NCI-H69 (cell line): ENCODE results near the gene NOM1.
A peak's percentile ranks its signal among the peaks of the same experiment; 100 is the strongest.

Experiments used
- DNase-seq: peaks from one replicate; lab custom pipeline; 2025; lab: John Stamatoyannopoulos, UW

The NOM1 gene

DNA sequence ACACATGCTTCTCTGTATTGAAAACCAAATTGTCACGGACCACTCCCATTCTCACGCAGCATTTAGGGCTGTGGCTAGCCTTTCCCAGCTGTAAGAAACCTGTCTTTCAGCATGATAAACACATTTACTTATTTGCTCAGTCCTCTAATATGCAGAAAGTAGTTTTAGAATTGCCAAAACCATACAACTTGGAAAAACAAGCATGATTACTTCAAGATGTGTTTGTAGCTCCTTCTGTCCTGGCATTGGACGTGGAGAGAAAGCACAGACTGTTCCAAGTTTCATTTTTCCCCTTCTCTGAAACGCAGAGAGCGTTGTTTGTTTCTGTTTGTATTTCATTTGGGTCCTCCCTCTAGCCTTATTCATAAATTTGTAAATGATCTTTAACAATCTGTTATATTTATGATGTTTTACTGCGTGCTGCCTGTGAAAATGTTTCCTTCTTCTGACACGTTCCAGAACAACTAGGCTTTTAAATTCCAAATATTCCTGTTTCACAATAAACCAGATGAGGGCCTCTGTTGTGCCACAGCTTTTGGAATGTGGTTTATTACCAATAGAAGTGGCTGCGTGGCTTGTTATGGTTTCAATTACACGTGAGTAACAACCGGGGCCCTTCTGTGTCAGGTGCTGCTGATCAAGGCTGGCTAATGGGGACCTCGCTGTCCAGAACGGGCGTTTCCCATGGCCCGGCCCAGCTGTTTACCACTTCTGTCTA, 34.8 kb downstream of the NOM1 start:
- no peak for DNase-seq

DNA sequence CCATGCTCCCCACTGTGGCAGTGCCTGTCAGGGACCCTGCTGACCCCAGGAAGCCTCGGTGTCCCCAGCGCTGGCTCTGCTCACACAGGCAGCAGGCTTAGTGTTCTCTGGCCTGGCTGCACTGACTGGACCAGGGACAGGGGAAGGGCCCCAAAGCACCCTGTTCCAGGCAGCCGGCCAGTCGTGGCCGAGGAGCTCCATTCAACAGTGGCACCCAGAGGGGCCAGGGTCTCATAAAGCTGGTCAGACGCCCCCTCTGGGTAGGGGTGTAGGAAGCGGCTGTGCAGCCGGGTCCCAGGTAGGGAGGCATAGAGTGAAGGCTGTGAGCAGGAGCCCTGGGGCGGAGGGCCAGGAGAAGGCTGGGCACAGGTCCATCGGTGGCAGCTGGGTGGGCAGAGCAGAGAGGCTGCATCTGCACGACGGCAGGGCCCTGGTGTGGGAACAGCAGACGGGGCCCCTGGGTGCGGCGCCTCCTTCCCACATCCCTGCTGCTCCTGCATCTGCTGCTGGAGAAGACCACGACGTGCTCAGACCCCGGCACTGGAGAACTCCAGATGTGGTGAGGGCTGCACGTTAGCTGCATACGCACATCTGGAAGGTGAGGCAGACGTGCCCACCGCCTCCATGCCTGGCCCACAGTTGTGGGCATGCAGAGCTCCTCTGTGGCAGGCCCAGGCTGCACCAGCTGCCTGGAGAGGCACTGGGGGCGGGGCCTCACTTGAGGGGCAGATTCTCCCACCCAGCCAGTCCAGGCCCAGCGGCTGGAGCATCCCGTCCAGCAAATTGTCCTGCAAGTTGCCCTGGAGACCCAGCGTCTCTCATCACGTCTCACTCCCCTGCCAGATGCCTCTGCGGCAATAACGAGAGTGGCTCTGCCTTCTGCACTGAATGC, 35.8 kb downstream of the NOM1 start:
- no peak for DNase-seq

DNA sequence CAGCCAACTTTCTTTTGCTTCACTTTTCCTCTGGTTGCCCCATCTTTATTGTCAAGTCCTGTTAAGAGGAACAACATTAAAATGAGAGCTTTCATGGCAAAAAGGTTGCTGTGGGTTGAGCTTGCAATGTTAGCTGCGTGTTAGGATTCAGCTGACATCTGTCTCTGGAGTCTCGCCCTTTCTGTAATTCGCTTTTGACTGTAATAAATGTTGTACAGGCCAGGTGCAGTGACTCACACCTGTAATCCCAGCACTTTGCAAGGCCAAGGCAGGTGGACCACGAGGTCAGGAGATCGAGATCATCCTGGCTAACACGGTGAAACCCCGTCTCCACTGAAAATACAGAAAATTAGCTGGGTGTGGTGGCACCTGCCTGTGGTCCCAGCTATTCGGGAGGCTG, 36.9 kb downstream of the NOM1 start:
- DNase-seq = no peak

DNA sequence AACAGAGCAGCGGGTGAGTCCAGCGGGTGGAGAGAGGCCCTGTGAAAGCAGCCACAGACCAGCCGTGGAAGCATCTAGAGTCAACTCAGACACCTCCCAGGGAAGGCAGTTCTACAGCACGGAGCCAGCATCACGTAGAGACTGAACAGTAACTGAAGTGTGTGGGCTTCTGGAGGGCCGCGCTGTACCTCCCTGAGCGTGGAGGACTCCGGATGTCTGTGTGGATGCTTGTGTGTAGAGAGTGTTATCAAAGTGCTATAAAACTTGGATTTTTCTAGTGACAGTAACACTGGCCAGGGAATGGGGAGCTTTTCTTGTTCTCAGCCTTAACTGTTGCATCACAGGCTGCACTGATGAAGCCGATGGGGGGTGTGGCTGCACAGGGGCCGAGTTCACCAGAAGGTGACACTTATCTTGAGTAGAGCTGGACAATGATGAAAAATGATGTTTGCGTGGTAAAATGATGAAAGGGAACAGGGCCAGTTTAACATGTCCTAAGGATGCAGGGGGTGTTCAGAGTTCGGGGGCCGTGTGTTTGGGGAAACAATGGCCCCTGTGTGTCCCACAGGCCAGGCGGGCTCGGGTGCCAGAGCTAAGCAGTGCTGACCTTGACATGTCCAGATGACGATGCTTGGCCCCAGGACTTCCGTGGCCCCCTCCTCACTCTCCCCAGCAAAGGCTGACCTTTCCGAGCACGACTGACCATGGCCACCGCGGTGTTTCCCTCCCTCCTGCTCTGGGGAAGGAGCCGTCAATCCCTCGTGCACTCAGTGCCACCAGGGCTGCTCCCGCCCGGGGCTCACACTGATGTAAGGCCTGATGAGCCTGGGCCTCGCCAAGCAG, 39.1 kb downstream of the NOM1 start:
- DNase-seq = no peak

DNA sequence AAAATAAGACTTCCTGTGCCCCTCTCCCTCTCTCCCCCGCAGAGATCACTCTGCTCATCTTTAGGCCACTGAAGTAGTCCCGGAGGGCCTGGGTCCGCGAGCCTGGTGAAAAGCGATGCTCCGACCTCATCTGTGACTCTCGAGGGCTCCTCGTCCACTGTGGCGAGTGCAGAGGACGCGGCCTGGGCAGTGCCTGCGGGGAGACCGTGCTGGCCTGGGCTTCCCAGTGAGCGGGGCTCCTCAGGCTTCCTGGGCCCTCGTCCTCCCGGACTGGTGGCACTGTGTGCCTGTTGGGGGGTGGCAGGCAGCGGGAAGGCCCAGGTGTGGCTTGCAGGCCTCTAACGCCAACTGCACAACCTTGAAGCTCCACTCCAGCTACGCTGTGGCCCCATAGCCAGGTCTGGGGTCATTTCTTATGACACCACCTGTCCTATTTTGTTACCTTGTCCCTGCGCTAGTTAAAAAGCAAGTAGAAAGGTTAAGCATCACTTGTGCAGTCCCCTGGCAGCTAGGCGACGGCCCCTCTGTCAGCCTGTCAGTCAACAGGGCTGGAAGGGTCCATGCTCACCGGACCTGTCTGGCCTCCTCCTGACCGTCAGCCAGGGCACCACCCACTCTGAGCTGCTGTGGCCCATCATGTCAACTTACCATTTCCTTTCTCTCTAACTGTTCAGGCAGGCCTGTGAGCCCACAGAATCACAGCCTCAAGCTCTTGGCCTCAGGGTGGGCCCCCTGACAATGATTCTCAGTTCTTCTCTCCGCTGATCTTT, 40.4 kb downstream of the NOM1 start:
- no peak for DNase-seq

DNA sequence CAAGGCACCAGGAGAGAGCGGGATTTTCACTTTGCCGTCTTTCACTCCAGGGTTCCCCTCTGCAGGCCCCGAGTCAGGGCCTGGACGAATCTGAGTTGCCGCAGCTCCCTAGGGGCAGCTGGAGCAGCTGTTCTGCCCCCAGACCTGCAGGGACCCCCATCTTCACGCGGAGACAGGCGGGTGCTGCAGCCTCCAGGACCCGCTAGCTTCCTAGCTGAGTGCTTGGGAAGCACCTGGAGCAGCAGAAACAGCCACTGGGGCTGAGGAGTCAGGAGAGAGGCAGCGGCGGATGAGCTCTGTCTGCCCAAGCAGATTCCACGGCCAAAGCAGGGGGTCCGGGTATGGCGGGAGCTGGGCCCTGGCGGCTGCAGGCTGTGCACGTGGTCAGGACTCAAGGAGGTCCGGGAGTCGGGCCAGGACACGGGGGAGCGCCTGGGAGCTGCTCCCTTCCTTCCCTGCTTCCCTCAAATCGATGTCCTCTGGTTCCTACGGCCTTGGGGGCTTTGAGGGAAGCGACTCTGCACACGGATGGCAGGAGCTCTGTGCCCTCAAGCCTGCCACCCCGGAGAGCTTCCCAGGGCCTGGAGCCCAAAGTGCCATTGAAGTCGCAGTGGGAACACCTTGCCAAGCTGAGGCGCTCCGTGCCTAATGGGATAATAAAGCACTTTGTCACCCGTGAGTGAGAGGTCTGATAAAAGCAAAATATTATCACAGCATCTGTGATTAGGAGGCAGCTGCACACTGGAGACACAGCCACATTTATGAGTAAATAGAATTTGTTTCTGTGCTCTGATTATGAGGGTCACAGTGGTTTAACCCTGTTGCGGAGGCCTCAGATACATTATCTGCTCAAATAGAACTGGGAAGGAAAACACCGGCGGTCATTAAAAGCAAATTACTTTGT, 43.8 kb downstream of the NOM1 start:
- DNase-seq = no peak

DNA sequence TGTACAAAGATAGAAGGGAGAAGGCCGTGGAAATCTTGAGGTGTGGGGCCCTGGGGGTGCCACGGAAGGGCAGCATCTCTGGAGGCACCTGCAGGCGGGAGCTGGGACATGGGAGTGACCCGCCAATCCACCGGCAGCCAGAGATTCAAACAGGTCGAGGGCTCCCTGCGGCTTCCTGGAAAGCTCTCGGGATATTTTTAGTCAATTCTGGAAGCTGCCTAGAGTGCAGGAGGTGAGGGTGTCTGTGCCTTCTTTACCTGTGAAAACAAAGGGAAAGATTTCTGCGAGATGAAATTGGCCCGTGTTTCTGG, 44.4 kb downstream of the NOM1 start:
- DNase-seq = no peak

DNA sequence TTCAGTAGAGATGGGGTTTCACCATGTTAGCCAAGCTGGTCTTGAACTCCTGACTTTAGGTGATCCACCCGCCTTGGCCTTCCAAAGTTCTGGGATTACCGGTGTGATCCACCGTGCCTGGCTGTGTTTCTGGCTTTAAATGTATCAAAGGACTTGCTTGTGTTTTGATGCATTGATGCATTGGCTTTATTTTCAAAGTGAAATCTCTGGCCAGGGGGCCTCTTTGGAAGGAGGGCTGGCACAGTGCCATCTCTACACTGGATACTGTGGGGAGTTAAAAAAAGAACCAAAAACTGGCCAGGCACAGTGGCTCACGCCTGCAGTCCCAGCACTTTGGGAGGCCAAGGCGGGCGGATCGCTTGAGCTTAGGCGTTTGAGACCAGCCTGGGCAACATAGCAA, 44.9 kb downstream of the NOM1 start:
- no peak for DNase-seq

DNA sequence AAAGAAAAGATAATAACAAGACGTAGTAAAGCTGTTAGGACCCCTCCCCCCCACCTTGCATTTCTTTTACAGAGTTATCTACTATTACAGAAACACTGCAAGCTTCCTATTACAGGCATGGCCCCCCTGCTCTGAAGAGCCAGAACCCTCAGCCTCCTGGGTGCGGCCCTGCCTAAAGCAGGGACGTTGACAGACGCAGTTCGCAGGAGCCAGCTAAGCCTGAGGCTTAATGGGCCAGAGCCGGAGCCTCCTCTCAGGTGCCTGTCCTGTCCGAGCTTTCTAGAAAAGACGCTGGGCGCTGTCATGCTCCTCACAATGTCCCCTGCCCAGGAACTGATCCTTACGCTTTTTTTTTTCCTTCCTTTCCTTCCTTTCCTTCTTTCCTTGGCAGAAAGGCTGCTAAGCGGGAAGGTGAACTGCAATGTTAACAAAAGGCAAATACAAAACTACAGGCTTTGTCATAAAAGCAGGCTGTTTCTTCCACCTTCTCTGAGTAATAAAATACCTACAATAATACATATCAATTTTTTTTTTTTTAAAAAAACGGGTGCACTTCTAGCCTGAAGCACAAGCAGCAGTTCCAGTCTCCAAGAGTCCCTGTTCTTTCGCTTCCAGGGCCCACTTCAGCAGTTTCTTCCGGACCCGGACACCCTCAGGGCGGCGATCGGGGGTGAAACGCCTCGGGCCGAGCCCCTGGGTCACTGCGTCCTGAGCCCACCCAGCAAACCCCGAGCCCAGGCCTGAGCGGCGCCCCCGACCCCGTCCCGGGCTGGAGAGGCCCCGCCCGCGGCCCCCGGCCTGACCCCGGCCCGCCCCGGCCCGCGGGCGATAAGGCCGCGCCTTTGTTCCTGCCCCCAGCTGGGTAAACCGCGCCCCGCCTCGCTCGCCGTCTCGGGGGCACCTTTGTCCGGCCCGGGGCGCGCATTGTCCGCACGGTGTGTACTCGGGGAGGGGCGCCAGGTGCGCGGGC, 49.8 kb downstream of the NOM1 start:
- DNase-seq = peak; percentile 61

DNA sequence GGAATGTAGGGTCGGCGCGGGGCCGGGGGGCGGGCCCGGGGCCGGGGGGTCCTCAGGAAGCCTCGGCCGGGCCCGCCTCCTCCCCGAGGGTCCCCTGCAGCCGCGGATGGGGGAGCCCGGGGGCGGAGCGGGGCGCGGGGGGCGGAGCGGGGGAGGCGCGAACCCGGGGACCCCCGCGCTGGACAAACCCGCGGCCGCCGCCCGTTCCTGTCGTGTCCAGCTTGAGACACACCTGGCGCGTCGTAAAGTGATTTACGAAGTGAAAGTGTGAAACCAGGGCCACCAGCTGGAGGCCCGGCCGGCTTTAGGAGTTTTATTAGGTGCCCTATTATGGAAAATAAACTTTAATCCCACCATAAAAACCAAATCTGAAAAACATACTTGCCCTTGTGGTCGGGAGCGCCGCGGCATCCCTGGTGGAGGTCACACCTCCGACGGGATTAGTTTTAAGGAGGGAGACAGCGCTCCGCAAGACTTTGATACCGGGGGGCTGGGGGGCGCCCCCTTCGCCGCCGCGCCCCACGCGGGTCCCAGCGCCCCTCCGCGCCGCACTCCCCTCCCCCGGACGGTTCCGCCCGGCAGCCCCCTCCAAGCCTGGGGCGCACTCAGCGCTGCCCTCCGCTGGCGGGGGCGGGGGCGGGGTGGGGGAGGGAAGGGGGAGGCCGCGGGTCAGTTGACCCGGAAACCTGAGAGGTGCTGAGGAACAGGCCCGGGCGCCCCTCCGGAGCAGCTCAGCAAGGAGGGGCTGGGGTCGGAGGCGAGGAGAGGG, 50.6 kb downstream of the NOM1 start:
- DNase-seq = peak; percentile 59

DNA sequence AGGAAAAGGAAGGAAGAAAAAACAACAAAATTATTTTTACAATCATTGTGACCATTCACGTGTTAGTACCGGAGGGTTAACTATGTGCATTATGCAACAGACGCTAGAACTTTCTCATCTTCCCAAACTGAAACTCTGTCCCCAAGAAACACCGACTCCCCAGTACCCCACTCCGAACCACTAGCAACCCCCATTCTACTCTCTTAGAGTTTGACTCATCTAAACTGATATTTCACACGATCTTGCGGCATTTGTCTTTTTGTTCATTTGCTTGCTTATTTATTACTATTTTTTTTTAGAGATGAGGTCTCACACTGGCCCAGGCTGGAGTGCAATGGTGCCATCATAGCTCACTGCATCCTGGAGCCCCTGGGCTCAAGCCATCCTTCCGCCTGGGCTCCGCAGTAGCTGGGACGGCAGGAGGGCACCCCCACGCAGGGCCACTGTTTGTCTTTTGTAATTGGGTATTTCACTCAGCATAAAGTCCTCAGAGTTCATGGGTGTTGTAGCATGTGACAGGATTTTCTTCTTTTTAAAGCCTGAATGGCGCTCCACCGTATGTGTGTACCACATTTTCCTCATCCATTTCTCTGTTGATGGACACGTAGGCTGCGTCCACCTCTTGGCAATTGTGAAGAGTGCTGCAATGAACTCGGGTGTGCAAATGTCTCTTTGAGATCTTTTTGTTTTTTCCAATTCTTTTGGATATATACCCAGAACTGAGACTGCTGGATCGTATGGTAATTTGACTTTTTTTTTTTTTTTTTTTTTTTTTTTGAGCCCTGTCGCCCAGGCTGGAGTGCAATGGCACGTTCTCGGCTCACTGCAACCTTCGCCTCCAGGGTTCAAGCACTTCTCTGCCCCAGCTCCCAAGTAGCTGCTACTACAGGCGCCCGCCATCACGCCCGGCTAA, 51.5 kb downstream of the NOM1 start:
- DNase-seq = no peak

DNA sequence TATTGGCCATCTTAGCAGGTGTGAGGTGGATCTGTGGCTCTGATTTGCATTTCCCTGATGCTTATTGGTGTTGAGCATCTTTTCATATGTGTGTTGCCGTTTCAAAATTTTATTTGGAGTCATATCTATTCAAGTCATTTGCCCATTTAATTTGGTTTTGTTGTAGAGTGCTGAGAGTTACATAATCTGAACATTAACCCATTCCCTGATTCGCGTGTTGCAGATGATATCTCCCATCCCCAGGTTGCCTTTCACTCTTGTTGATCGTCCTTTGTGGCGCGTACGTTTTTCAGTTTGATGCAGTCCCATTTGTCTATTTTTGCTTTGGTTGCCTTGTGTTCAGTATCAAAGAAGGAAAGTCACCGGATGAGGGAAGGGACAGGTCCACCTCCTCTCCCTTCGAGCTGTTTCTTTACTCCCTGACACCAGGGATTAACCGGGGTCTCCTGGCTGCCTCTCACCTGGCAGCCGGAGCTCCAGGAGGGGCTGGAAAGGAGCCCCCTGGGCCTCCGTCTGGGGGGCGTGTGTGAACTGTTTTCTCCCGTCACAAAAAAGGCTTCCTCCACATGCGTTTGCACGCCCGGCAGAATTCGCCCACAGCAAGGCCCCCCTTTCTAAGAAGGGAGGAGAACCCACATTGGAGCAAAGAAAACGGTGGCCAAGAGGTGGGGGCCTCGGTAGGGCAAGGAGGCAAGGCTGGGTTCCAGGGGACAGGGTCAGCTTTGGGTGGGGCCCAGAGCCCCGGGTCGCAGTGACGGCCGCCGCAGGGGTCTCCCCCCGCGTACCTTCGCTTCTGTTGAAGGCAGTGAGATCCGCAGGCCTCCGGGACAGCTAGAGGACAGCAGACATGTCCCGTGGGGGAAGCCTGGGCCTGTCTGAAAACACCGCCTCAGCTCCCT, 52.7 kb downstream of the NOM1 start:
- no peak for DNase-seq

DNA sequence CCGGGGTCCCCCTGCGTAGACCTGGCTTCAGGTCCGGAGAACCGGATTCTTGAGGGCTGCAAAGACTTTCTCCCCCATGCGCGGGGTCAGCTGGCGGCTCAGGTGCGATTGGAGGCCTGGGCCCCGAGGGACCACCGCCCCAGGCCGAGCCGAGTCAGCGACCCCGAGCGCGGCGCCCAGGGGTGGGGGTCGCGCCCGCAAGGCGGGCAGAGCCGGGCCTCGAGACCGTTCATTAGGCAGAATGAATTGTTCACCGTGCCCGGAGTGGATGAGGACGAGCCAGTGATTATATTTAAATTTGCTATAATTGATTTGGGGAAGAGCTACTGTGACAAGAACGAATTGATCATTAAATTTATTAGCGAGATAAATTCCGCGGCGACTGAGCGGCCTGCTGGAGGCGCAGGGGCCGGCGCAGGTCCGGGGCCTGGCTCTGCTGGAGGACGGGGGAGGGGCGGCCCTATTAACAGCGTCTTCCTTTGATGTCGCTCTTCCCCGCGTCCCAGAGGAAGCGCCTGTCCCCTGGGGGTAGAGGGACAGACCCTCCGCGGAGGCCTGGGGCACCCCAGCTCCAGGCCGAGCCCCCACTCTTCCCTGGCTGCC, 53.4 kb downstream of the NOM1 start:
- DNase-seq = no peak

DNA sequence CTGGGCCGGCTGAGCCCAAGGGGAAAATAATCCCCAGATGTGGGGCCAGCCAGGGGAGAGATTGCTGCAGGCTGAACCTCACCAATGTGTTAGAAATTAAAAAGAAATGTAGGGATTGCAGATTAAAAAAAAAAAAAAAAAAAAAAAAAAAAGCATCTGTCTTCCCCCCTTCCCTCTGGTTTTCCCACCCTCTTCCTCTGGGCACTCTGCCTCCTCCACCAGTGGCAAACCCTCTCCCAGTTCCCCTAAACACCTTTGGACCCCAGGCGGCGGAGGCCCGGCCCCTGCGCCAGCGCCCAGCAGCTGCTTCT, 53.9 kb downstream of the NOM1 start:
- no peak for DNase-seq

DNA sequence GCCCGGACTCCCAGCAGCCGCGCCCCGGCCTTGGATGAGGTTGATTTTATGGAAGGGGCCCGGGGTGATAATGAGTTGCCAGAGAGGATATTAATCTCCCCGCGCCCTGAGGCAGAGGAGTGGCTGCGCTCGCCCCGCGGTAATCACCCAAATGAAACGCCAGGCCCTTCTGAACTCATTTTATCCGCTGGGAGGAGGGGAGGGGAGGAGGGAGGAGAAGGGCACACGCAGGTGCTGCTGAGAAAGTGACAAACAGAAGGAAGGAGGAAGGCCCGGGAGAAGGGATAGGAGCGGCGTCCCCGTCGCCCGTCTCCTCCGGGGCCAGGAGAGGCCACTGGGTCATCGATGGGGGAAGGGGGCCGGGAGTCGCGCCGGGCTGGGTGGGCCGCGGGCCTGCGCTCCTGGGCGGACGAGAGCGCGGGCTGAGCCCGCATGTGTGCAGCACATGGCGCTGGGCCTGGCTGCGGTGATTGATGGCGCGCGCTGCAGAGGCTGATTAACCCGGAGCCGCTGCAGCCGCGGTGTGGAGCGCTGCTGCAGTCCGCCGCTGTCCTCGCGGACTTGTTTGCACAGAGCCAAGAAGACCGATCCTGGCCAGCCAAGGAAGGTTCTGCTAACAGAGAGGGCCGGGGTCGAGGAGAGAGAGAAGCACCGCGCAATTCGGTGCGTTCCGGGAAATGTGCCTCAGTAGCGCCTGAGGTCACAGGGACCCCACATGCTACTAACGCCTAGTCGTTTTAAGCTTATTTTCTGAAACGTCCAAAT, 54.4 kb downstream of the NOM1 start:
- peak; percentile 54 for DNase-seq
